SKM-1 treated with dmso at 0.1 percent for 144 hours (cell line): ENCODE data around the gene CIITA.

Experiments
- DNase-seq: peaks from one replicate; lab custom pipeline; 2025; ENCODE audit not compliant: unreplicated experiment; lab: John Stamatoyannopoulos, UW

The CIITA gene

GRCh38 chr16:10851512-10851911 is 25.5 kb upstream of the CIITA start:
- no peak for DNase-seq

- no peak for DNase-seq
These were observed 24.7 kb upstream of the CIITA start for GRCh38 chr16:10852286-10852685.

- DNase-seq, result no peak
These were observed 24.1 kb upstream of the CIITA start for GRCh38 chr16:10852948-10853347.

- DNase-seq, result no peak
These were observed 21.0 kb upstream of the CIITA start for GRCh38 chr16:10856042-10856441.

- DNase-seq, result no peak
These were observed 18.8 kb upstream of the CIITA start for GRCh38 chr16:10858203-10858602.

GRCh38 chr16:10859020-10859419 is 18.0 kb upstream of the CIITA start:
- no peak for DNase-seq

- DNase-seq, result no peak
These were observed 17.3 kb upstream of the CIITA start for GRCh38 chr16:10859658-10860057.

- peak; percentile 81 for DNase-seq
These were observed 14.6 kb upstream of the CIITA start for GRCh38 chr16:10862438-10862837.

GRCh38 chr16:10865991-10866966 is 10.7 kb upstream of the CIITA start:
- no peak for DNase-seq

- DNase-seq, result no peak
These were observed 9.8 kb upstream of the CIITA start for GRCh38 chr16:10867199-10867598.

- DNase-seq, result no peak
These were observed 8.9 kb upstream of the CIITA start for GRCh38 chr16:10868104-10868595.

- DNase-seq, result peak; percentile 93
These were observed 8.2 kb upstream of the CIITA start for GRCh38 chr16:10868596-10869469.

GRCh38 chr16:10870137-10870776 is 6.7 kb upstream of the CIITA start:
- no peak for DNase-seq

- DNase-seq, result no peak
These were observed 6.2 kb upstream of the CIITA start for GRCh38 chr16:10870808-10871156.

- peak; percentile 79 for DNase-seq
These were observed 5.6 kb upstream of the CIITA start for GRCh38 chr16:10871157-10871991.

- DNase-seq, result no peak
These were observed 687 bp upstream of the CIITA start for GRCh38 chr16:10876315-10876714.

- no peak for DNase-seq
These were observed 507 bp downstream of the CIITA start for GRCh38 chr16:10877472-10877946.

GRCh38 chr16:10878328-10878643 is 1.3 kb downstream of the CIITA start:
- DNase-seq, result no peak

- no peak for DNase-seq
These were observed 1.9 kb downstream of the CIITA start for GRCh38 chr16:10878644-10879501.
